ENCODE measurements around the gene FAM187B.

DNA sequence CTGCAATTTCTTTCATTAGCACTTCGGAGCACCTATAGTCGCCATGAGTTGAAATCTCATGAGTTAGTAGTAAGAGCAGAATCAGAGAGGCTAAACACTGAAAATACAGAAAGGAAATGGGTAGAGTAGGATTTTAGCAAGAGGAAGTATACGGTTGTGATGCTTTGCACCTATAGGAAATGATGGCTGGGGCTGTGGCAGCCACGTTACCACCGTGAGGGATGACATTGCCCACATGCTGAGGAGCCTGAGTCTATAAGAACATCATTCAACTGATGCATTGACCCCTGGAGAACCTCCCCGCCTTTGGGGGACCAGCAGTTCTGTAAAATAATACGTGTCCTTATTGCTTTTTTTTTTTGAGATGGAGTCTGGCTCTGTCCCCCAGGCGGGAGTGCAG, 20.4 kb downstream of the FAM187B start:
- no peak for TF ChIP-seq CTCF (IDR thresholded peaks at IDR 0.05)
- TF ChIP-seq POLR2A (IDR thresholded peaks at IDR 0.05) = no peak
- TF ChIP-seq POLR2AphosphoS5 (IDR thresholded peaks at IDR 0.05) = no peak

Data from gastroesophageal sphincter (tissue), 3 donors.